Fibroblast of peridontal ligament (primary cell): ENCODE measurements around the gene TACC2.
A peak's percentile ranks its signal among the peaks of the same experiment; 100 is the strongest.
"Not testable (repeated sequence)": the region's sequence is repeated elsewhere in the genome, so short reads cannot be mapped to it uniquely, and the experiment has no call there.

Source experiments
- DNase-seq: peaks from one replicate; pipeline ENCODE4 v3.0.0-alpha.2; 2010; ENCODE audit errors: extremely low read depth

TACC2 gene

DNA sequence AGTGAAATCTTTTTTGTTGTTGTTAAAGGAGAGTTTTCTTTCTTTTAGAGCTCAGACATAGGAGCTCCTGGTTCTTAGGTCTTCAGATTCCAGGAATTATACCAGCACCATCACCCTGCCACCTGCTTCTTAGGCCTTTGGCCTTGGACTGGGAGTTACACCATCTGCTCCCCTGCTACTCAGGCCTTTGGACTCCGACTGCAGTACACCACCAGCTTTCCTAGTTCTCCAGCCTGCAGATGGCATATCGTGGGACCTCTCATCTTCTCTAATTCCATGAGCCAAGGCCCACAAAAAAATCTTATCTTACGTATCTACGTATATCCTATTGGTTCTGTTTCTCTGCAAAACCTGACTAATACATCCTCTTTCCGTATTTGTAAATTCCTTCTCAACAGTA is 5.1 kb upstream of the TACC2 start:
- DNase-seq, result no peak

DNA sequence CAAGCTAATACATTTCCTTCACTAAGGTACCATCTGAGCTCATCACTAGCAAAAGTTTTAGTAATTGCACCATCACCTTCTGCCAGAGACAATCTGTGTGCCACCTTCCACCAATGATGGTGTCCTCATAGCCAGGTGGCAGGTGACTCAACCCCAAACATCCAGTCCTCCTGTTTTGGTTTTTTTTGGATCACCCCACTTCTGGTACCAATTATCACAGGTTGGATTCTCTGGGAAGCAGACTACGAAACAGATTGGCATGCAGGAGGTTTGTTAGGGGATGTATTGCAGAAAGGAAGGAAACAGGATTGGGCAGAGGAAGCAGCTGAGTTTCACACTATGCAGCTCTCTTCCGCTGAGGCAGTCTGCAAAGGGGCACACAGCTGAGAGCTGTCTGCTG is 4.5 kb upstream of the TACC2 start:
- DNase-seq, result no peak

DNA sequence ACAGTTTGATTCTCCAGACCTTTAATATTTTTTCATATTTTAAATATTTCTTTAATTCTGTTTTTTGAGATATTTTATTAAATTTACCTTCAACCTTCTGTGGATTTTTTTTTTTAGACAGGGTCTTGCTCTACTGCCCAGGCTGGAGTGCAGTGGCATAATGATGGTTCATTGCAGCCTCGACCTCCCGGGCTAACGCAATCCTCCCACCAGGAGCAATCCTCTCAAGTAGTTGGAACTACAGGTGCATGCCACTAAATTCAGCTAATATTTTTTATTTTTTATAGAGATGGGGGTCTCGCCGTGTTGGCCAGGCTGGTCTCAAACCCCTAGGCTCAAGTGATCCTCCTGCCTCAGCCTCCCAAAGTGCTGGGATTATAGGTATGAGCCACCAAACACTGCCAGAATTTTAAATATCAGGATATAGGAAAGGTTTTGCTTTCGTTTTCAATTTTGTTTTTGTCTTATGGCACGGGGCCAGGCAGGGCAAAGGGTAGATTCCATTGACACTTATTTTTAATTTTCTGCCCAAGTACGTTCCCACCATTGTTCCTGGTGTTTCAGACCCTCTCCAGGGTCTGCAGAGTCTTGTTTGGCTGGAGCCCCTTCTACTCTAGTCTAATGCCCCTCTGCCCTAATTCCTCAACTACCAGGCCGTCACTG is 1.2 kb downstream of the TACC2 start:
- no peak for DNase-seq

DNA sequence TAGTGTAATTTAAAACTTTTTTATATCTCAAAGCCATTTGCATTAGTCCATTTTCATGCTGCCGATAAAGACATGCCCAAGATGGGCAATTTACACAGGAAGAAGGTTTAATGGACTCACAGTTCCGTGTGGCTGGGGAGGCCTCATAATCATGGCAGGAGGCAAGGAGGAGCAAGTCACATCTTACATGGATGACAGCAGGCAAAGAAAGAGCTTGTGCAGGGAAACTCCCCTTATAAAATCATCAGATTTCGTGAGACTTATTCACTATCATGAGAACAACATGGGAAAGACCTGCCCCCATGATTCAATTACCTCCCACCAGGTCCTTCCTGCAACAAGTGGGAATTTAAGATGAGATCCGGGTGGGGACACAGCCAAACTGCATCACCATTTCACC is 2.8 kb downstream of the TACC2 start:
- not testable (repeated sequence) for DNase-seq

DNA sequence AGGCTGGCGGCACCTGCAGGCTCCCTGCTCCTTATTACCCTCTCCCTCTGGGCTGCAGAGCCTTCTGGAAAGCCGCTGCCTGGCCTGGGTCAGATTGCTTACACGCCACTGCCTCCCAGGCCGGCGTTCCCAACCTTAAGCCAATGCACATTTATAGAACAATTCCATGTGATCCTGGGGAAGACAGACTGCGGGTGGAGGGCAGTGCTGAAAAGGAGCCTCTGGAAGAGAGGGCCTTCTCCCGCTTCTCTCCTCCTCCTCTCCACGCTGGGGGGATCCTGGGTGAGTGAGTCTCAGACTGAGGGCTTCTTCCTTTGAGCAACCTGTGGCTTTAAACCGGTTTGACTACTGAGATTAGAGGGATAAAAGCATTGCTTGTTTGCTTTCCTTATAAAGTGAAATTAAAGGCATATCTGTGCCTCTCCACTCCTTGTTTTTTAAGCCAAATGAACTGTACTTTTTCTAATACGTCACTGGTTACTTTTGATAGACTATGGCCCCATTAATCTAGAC is 5.5 kb downstream of the TACC2 start:
- no peak for DNase-seq

DNA sequence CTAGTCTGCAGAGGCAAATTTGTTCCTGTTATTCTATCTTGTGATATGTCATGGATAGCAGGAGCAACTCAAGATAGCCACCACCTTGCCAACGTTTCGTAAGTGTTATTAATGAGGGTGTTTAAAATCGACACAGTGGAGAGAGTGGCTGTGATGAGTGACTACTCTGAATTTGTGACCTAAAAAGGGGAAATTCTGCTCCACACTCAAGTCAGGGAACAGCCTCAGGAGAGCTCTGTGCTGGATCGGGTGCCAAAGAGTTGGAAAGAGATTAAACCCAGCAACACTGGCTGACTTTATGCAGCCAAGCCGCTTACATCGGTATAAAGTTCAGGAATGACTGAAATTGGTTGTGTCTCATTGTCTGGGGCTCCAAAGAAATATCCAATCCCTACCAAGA is 9.5 kb downstream of the TACC2 start:
- DNase-seq, result no peak

DNA sequence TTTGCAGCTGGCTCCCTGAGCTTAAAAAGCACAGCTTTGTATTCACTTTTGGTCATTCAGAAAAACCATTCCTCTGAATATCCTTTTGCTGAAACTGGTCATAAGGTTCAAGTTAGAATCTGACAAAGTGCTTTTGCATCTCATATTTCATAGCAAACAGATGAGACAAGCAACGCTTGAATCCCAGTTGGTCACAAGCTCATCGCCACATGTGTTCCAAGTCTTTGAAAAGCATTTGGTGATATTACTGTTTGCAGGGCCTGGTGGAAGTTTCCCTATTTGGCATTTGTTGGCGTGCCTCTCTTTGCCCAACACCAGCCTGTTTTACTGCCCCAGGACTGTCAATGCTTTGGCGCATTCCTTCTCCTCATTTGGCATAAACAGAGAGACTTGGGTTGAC is 10.3 kb downstream of the TACC2 start:
- peak; percentile 19 for DNase-seq

DNA sequence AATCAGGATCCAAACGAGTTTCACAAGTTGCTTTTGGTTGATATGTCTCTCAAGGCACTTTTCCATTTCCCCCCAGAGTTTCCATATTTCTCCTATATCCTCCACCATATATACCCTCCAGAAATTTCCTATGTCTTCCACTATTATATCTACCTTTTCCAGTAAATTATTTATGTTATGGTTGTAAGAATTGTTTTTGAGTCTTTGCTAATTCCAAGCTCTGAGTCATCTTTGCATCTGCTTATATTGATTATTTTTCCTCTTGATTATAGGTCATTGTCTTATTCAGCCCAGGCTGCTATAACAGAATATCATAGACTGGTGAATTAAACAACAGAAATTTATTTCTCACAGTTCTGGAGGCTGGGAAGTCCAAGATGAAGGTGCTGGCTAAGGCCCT is 12.7 kb downstream of the TACC2 start:
- DNase-seq, result no peak

DNA sequence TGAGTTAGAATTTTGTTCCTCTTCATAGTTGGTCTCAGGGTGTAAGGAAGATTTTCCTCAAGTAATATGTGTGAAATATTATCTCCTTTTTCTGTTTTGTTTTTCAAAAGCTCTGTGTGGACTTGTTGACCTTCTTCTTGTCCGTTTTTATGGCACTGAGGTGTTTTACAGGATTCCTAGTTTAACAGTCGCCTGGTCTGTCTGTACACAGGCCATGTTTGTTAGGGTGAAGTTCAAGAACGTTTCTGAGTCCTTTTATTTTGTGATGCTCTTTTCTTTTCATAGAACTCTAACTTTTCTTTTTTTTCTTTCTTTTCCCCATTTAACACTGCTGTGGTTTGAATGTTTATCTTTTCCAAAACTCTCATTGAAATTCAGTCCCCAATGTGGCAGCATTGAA is 18.5 kb downstream of the TACC2 start:
- DNase-seq, result no peak

DNA sequence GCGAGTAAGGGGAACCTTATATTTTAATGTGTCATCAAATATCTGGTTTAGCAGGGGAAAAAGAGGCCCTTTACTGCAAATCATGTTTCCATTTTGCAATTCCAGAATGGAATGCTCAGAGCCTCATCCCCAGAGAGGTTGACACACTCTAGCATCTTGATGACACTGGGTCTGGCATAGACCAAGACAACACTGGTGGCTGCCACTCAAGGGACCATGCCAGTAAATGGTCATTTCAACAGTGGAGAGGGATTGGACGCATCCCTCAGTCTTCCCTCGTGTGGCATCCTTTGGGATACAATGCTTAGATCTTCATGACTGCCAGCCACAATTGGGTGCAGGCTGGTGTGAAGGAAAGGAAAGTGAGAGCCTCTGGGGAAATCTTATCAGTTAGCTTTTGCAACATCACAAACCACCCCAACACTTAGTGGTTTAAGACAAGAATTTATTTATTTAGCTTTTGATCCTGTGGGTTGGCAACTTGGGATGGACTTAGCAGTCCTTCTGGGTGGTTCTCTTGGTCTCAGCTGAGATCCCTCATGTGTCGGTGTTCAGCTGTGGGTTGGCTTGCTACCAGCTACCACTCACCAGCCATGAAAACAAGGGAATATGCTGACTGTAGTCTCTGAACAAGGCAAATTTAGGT is 21.6 kb downstream of the TACC2 start:
- peak; percentile 60 for DNase-seq

DNA sequence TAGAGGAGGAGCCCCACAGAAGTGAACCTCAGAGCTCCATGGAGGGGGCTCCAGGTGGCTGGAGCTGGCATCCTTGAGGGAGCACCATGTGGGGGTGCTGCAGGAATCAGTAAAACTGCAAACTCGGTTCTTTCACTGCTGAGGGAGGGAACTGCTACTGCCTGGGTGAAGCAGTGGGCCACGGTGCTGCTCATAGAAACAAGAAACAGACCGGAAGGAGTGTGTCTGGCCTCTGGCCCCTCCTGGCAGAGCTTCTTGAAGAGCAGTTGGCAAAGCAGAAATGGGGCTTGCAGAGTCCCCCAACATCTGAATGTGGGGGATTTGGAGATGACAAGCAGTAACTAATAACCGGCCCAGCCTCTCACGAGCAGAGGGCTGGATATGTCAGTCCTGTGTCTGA is 23.8 kb downstream of the TACC2 start:
- no peak for DNase-seq

DNA sequence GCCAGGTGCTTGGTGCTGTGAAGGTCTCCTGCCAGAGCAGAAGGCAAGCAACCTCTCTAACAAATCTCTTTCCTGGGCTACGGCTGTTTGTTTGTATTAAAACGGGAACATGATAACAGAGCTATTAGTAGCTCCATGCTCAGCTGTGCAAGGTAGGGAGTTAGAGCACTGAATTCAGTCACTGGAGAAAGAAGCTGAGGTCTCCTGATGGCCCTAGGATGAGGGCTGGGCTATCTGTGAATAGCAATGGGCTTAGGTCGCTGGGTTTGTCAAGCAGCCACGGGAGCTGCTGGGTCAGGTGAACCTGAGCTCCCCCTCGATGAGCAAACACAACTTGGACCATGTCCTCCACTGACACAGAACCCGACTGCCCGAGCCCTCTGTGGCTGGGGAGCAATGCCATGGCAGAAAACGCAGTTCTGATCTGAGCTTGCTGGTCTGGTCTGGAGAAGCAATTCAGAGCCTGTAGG is 24.4 kb downstream of the TACC2 start:
- DNase-seq, result no peak

DNA sequence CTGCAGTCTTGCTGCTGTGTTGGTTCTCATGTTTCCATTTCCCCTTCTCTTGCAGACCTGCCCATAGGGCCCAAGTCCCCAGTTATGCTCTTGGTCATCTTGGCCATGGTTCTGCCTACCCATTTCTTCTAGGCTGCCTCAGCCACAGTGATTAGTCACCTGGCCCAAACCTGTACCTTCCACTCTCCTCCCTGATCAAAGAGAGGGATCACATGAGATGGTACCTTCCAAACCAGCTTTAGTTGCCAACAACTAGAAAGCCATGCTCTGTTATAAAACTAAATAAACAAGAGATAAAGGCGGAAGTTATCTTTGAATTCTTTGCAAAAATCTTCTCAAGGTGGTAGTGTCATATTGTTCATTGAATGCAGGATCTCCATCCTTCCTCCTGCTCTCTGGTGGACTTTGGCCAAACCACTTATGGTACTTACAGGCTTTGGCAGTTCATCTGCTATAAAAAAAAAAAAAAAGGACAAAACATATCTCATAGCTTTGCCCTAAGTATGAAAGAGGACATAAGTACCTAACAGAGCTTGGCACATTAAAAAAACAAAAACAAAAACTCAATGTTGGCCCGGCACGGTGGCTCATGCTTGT is 25.8 kb downstream of the TACC2 start:
- DNase-seq, result no peak

DNA sequence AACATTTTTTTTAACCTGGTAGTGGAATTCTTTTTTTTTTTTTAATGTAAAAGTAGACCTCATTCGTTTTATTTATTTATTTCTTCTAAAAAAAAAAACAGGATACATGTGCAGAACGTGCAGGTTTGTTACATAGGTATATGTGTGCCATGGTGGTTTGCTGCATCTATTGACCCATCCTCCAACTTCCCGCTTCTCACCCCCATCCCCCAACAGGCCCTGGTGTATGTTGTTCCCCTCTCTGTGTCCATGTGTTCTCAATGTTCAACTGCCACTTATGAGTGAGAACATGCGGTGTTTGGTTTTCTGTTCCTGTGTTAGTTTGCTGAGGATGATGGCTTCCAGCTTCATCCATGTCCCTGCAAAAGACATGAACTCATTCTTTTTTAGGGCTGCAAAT is 29.0 kb downstream of the TACC2 start:
- not testable (repeated sequence) for DNase-seq

DNA sequence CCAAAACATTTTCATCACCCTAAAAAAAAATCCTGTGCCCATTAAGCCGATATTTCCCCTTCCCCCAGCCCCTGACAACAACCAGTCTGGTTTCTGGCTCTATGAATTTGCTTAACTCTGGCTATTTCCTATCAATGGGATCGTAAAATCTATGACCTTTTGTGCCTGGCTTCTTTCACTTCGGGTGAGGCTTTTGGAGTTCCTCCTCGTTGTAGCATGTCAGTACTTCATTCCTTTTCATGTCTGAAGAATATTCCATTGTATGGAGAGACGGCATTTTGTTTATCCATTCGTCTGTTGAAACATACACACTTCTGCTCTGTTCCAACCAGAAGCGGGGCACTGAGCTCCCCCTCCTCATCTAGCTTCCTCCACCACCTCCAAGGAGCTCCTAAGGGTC is 29.5 kb downstream of the TACC2 start:
- DNase-seq, result no peak

DNA sequence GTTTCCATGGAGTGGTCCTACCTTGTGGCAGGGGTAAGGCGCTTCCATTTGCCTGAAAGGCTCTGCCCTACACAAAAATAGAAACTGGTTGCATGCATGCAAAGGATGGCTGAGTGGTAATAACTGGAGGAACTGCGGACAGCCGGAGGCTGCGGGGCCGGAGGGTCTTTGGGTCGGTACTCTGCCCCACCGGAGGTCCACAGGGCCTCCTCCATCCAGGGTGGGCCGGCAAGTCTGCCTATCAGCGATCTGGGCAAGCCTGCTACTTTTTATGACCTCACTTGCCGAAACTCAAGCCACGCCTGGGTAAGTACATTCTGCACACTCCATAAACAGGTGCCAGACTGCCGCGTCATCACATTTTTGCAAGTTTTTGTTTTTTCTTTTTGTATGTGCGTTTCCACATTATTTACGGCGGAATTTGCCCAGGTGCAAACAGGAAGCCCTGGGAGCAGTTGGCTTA is 30.0 kb downstream of the TACC2 start:
- no peak for DNase-seq

DNA sequence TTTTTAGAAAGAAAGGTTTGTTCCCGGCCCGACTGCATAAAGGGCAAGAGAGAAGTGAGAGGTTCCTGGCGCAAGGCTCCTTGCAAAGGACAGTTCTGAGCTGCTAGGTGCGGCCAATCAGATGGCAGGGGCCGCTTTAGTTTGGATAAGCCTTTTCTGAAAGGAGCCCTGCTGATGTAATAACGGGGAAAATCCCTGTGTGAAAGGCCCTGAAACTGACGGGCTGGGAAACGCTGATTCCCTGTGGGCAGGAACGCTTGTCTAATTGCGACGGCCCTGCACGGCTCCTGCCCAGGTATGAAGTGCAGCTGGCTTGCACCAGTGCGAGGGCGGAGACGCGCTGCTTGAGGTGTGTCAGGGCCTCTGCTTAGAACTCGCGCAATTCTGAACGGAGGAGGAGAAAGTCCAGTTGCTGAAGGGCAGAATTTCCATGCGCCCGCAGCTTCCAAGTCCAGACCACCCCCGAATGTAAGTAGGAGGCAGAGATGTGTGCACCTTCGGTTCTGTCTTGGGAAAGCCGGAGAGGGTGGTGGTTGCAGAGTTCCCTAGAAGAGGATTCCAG is 30.5 kb downstream of the TACC2 start:
- no peak for DNase-seq

DNA sequence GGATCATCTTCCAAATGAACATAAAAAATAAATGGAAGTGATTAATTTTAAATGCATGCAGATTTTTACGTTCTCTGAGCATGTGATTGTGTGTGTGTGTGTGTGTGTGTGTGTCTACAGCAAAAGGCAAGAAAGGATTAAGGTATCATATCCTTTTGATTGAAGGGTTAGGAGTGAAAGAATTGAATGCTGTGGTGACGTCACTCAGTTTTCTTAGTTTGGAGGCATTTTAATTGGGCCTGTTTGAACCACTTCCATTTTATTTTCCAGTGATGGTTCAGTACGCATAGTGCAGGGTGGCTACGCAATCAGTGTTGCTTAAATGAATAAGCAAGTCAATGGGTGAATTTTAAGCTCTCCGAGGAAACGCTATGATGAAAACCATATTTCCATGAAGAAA is 31.3 kb downstream of the TACC2 start:
- peak; percentile 24 for DNase-seq

DNA sequence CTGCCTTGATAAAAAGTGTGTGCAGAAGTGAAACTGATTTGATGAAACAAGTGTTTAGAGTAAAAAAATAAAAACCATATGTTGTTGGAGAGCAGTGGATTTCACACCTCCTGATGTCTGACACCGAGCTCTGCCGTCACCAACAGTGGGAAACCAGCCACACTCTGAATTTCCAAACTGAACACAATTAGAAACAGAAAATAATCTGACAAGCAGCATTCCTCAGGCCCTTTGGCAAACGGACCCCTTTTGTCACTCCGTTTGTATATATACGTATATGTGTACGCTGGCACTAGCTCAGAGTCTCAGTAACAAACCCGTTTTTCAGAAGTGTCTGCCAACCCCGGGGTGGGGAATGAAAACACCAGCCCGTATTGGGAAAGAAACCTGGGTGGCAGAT is 32.4 kb downstream of the TACC2 start:
- peak; percentile 79 for DNase-seq

DNA sequence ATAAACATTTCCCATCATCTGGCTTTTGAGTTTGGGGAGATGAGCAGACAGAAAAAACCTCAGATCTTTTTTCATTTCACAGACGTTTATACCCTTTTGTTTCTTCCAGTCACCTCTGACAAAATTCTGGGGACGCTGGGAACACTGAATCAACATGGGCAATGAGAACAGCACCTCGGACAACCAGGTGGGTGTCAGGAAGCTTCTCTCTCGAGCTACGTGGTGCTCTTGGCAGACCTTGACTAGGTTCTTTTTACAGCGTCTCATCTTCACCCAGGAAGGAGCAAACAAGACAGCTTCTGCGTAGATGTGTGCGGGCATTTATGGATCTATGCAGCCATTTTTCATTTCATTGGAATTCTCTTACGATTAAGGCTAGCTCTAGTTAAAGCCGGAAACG is 32.9 kb downstream of the TACC2 start:
- no peak for DNase-seq

DNA sequence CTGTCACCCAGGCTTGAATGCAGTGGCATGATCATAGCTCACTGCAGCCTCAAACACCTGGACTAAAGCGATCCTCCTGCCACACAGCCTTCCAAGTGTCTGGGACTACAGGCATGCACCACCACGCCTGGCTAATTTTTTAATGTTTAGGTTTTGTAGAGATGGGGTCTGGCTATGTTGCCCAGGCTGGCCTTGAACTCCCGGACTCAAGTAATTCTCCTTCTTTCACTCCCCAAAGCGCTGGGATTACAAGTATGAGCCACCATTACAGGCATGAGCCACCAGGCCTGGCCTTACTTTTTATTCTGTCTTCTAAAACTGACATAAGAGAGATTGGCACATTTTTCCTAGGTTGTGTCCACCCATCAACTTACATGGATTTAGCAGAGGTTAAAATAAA is 33.3 kb downstream of the TACC2 start:
- no peak for DNase-seq

DNA sequence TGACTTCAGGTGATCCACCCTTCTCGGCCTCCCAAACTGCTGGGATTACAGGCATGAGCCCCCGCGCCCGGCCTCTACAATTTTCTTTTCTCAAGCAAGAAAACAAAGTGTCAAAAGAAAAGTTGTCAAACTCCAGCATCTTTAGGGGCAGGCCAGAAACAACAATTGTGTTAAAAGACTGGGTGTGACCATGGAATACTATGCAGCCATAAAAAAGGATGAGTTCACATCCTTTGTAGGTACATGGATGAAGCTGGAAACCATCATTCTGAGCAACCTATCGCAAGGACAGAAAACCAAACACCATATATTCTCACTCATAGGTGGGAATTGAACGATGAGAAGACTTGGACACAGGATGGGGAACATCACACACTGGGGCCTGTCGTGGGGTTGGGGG is 34.3 kb downstream of the TACC2 start:
- DNase-seq, result not testable (repeated sequence)
